Uterus (tissue), 2 donors: ENCODE results near the gene C17orf114.

Experiments used
- POLR2A ChIP-seq, 2 donors: fragments of 450-650 bp; IDR thresholded peaks; one replicate each; pipeline ENCODE4 v1.6.1; 2016; ENCODE audit warnings: antibody characterized with exemption in 2 of 2, mild to moderate bottlenecking in 1 of 2, moderate library complexity in 1 of 2
- TF ChIP-seq, protein P1 (sequence below), 4 experiments: fragments of 200-600 bp in 2 of 4; fragments of 450-650 bp in 2 of 4; sonication (generic) in 2 of 4; IDR thresholded peaks; one replicate each; pipeline ENCODE4 v1.5.1; 2016 to 2019; ENCODE audit warnings: antibody characterized with exemption in 4 of 4, mild to moderate bottlenecking in 2 of 4, moderate library complexity in 1 of 4

DNA sequence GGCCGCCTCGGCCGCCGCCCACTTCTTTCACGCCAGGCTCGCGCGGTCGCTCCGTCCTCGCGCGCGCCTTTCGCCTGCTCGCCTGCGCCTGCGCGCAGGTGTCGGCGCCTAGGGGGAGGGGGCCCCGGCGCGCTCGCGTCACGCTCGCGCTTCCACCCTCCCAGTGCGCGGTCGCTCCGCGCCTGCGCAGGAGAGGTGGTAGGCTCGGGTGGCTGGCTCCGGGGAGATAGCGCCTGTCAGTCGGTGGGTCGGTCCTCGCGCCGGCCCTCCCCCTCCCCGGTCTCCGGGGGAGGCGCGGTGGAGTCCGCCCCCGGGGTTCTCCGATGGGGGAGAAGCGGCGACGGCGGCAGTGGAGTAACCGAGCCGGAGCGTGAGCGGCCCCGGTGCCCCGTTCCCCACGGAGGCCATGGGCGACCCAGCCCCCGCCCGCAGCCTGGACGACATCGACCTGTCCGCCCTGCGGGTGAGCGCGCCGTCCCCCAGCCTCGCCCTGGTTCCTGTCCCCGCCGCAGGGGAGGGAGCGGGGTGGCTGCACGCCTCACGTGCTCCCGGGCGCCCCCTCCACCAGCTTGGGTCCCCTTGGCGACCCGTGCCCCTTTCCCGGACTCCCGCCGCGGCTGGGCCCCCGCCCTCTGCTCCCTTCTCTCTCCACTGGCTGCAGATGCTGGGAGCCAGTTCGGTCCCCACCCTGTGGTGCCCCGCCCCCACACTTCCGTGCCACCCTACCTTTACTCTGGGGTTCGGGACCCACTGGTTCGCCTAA lies 31.2 kb upstream of the C17orf114 start, which contains the start of gene MINK1:
- TF ChIP-seq, protein P1, sequence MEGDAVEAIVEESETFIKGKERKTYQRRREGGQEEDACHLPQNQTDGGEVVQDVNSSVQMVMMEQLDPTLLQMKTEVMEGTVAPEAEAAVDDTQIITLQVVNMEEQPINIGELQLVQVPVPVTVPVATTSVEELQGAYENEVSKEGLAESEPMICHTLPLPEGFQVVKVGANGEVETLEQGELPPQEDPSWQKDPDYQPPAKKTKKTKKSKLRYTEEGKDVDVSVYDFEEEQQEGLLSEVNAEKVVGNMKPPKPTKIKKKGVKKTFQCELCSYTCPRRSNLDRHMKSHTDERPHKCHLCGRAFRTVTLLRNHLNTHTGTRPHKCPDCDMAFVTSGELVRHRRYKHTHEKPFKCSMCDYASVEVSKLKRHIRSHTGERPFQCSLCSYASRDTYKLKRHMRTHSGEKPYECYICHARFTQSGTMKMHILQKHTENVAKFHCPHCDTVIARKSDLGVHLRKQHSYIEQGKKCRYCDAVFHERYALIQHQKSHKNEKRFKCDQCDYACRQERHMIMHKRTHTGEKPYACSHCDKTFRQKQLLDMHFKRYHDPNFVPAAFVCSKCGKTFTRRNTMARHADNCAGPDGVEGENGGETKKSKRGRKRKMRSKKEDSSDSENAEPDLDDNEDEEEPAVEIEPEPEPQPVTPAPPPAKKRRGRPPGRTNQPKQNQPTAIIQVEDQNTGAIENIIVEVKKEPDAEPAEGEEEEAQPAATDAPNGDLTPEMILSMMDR (IDR thresholded peaks at IDR 0.05), result no peak
- peak; percentile 86 to 91 for TF ChIP-seq POLR2A (IDR thresholded peaks at IDR 0.05)
